ENCODE results near the gene PBX1. TPM values are rescaled to one million over a fixed set of nuclear protein-coding genes. Genes with fewer than 3 reads are reported as not detected.
A peak's percentile ranks its signal among the peaks of the same experiment; 100 is the strongest.

The PBX1 gene
- total RNA-seq, 4 donors from 2014 or later: 89.6 to 138 (median 112) TPM

DNA sequence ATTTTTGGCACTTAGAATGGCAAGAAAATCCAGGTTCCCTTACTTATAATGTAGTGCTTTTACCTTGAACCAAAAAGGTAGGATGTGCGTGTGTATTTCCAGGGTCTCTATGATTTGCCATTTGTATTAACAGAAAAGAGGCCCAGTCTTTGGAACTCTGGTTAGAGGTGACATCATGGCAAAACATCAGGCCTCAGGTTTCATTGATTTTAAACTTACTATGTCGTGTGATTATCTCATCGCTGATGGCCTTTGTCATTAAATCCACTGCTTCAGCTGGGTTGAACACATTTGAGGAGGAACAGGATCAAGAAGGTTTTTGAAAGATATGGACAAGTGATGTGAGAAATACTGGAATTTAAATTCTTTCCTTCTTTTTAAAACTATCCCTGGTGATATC, 95.2 kb downstream of the PBX1 start:
- DNase-seq (ENCODE audit: extremely low spot score): no peak
- 65% methylated on average over 3 of the region's 3 CpGs for WGBS
- Histone ChIP-seq H3K4me1 (peaks cover 24 to 91% (median 90%) of the 10 kb centered on the region in 4 donors), H3K27ac (replicated peaks in 1 of 4) (peak overlapping the region in 3 of 4 donors; percentile 63 to 81 (median 73)), H3K4me3 (no peak overlapping the region), H3K36me3 (no peaks in the 10 kb centered on the region), H3K27me3 (no peaks in the 10 kb centered on the region), H3K9me3 (no peaks in the 10 kb centered on the region)
- no peak for TF ChIP-seq POLR2A (IDR thresholded peaks at IDR 0.05; ENCODE audit: low read depth)
- TF ChIP-seq EP300 (IDR thresholded peaks at IDR 0.05): no peak
- TF ChIP-seq POLR2AphosphoS5 (IDR thresholded peaks at IDR 0.05): no peak
- TF ChIP-seq, protein P1, sequence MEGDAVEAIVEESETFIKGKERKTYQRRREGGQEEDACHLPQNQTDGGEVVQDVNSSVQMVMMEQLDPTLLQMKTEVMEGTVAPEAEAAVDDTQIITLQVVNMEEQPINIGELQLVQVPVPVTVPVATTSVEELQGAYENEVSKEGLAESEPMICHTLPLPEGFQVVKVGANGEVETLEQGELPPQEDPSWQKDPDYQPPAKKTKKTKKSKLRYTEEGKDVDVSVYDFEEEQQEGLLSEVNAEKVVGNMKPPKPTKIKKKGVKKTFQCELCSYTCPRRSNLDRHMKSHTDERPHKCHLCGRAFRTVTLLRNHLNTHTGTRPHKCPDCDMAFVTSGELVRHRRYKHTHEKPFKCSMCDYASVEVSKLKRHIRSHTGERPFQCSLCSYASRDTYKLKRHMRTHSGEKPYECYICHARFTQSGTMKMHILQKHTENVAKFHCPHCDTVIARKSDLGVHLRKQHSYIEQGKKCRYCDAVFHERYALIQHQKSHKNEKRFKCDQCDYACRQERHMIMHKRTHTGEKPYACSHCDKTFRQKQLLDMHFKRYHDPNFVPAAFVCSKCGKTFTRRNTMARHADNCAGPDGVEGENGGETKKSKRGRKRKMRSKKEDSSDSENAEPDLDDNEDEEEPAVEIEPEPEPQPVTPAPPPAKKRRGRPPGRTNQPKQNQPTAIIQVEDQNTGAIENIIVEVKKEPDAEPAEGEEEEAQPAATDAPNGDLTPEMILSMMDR (IDR thresholded peaks at IDR 0.05): no peak
- intact Hi-C loops (cut with DNase I): no loop called here

DNA sequence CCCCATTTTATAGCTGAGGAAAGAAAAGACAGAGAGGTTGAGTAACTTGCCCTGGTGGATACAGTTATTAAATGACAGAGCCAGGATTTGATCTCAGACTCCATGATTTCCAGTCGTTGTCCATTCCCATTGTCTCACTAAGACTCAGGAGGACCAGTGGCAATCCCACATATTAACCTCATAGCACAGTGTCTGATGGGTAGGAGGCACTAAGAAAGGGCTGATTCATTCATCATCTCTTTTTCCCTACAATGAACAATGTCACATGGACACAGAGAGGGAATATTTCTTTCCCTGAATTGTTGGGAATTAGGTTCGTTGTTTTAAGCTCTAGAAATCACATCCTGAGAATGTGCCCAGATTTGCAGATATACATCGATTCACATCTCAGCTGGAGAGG, 99.9 kb downstream of the PBX1 start:
- Histone ChIP-seq H3K27ac (replicated peaks in 1 of 4) (peak overlapping the region in 2 of 4 donors; percentile 3 to 26), H3K4me1 (peaks cover 19 to 82% (median 77%) of the 10 kb centered on the region in 4 donors), H3K27me3 (no peaks in the 10 kb centered on the region), H3K36me3 (no peaks in the 10 kb centered on the region), H3K9me3 (no peaks in the 10 kb centered on the region), H3K4me3 (no peak overlapping the region)
- 69% methylated on average over 3 of the region's 3 CpGs for WGBS
- TF ChIP-seq, protein P1 (IDR thresholded peaks at IDR 0.05): no peak
- TF ChIP-seq POLR2AphosphoS5 (IDR thresholded peaks at IDR 0.05): no peak
- no peak for TF ChIP-seq EP300 (IDR thresholded peaks at IDR 0.05)
- no peak for TF ChIP-seq POLR2A (IDR thresholded peaks at IDR 0.05; ENCODE audit: low read depth)
- intact Hi-C loops (cut with DNase I): no loop called here
- DNase-seq (ENCODE audit: extremely low spot score): no peak

DNA sequence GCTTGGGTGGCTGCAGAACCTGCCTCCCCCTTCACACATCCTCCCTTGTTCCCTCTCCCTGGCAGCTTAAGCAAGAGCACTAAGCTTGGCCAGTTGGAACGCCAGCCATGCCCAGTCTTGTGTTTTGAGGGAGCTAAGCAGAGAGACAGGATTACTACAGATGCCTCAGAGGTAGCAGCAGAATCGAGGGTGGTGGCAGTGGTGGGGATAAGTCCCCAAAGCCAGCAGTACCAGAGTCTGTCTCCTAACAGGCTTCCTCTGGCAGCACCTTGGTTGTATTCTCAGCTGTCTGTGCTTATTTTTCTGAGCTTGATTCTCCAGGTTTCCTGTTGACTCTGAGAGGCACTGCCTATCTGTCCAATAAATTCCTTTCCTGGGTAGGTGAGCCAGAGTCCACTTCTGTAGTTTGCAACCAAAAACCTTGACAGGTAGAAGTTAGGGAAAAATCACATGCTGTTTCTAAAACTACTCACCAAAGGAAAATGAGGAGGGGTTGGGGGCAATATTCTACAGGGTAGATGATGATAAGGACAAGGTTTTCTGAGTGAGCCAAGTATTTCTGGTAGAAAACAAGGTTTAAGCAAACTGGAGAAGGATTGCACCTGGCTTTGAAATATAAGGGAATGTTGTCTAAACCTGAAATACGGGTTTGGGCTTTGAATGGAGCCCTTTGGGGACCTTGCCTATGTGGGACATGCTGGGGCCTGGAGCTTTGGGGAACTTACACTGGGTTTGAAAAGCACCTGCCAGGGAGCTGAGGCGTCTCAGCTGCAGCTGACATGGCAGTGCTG, 100.8 kb downstream of the PBX1 start:
- Histone ChIP-seq H3K4me3 (no peak overlapping the region), H3K27me3 (no peaks in the 10 kb centered on the region), H3K9me3 (no peaks in the 10 kb centered on the region), H3K27ac (replicated peaks in 1 of 4) (peak overlapping the region in 3 of 4 donors; percentile 7 to 42 (median 37)), H3K4me1 (peaks cover 22 to 84% (median 79%) of the 10 kb centered on the region in 4 donors), H3K36me3 (no peaks in the 10 kb centered on the region)
- no peak for DNase-seq (ENCODE audit: extremely low spot score)
- 53% methylated on average over 4 of the region's 4 CpGs for WGBS
- no peak for TF ChIP-seq EP300 (IDR thresholded peaks at IDR 0.05)
- no peak for TF ChIP-seq POLR2A (IDR thresholded peaks at IDR 0.05; ENCODE audit: low read depth)
- TF ChIP-seq, protein P1 (IDR thresholded peaks at IDR 0.05): no peak
- no peak for TF ChIP-seq POLR2AphosphoS5 (IDR thresholded peaks at IDR 0.05)
- intact Hi-C loops (cut with DNase I): no loop called here

DNA sequence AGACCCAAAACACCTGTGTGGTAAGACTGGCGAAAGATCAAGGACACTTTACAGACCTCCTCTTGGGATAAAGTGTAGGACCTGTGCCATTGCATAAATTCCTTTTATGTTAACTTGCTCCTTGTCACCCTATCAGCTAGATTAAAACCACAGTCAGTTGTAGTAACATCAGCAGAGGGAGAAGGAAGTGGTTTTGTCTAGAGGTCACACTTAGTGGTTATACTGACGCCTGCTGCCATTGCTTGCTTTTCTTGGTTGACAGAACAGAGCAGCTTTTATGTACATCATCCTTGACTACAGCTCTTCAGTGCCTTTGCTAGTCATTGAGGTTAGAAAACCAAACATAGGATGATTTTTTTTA, 101.4 kb downstream of the PBX1 start:
- H3K36me3 ChIP-seq: no peaks in the 10 kb centered on the region
- peak overlapping the region in 1 of 4 donors; percentile 7 for H3K27ac ChIP-seq (replicated peaks in 1 of 4)

More for the DNA sequence above, 101.4 kb downstream of the PBX1 start:
- Histone ChIP-seq H3K9me3 (no peaks in the 10 kb centered on the region), H3K4me3 (no peak overlapping the region), H3K27me3 (no peaks in the 10 kb centered on the region), H3K4me1 (peaks cover 22 to 85% (median 78%) of the 10 kb centered on the region in 4 donors)
- DNase-seq (ENCODE audit: extremely low spot score): no peak
- intact Hi-C loops (cut with DNase I): no loop called here
- 61% methylated on average over 2 of the region's 2 CpGs for WGBS
- TF ChIP-seq POLR2AphosphoS5 (IDR thresholded peaks at IDR 0.05): no peak
- TF ChIP-seq, protein P1 (IDR thresholded peaks at IDR 0.05): no peak
- TF ChIP-seq POLR2A (IDR thresholded peaks at IDR 0.05; ENCODE audit: low read depth): no peak
- TF ChIP-seq EP300 (IDR thresholded peaks at IDR 0.05): no peak
